ENCODE measurements around the gene SKIDA1. TPM values are rescaled to one million over a fixed set of nuclear protein-coding genes. Genes with fewer than 3 reads are reported as not detected.
"Not testable (repeated sequence)": the region's sequence is repeated elsewhere in the genome, so short reads cannot be mapped to it uniquely, and the experiment has no call there.

Gene SKIDA1
- total RNA-seq, result 10 to 100 TPM in 1 of 2 donors, 1 to 10 TPM in 1; 6.4 to 12.0 TPM
- polyA plus RNA-seq (2013, experiment 1 of 2), result 33.0 TPM
- 33.2 TPM for polyA plus RNA-seq (2013, experiment 2 of 2)
- long read RNA-seq, experiment 1, result 0 reads
- long read RNA-seq, experiment 2, partial matches to known transcripts, result 0 of 1 reads
- long read RNA-seq, experiment 2, other reads (novel, unspliced or antisense), result 1 of 1 reads
- long read RNA-seq, experiment 3, partial matches to known transcripts, result 0 of 2 reads
- long read RNA-seq, experiment 3, other reads (novel, unspliced or antisense), result 2 of 2 reads
- long read RNA-seq, experiment 4, full-length matches to known transcripts, result 1 of 1 reads
- long read RNA-seq, experiment 4, partial matches to known transcripts, result 0 of 1 reads
- long read RNA-seq, experiment 4, other reads (novel, unspliced or antisense), result 0 of 1 reads

- peak within 1 kb of the TSS; percentile 96 for H3K27ac ChIP-seq (ENCODE audit: low read depth, low read length)
- Mint-ChIP-seq H3K4me1 (peaks cover 51% of the 10 kb centered on the region), H3K36me3 (ENCODE audit: low read depth) (no peaks in the 10 kb centered on the region), H3K9me3 (no peaks in the 10 kb centered on the region), H3K4me3 (peak within 1 kb of the TSS; percentile 78), H3K27me3 (ENCODE audit: insufficient read depth) (no peaks in the 10 kb centered on the region), H3K27ac (peak within 1 kb of the TSS; percentile 99)
- H3K9me3 ChIP-seq (ENCODE audit: control insufficient read depth, low read length), result no peaks in the 10 kb centered on the region
- peak; percentile 96 for DNase-seq
- WGBS, 2 experiments (ENCODE audit: insufficient coverage in 1 of 2, insufficient read length in 1 of 2), result 0% methylated on average over 17 to 64 of the region's 64 CpGs
- no peaks in the 10 kb centered on the region for H3K27me3 ChIP-seq (ENCODE audit: control insufficient read depth, insufficient read depth, low read length, poor library complexity, severe bottlenecking)
- peaks cover 31% of the 10 kb centered on the region for H3K4me1 ChIP-seq (ENCODE audit: control insufficient read depth, insufficient read depth, low read length)
- TF ChIP-seq CTCF (conservative IDR thresholded peaks at IDR 0.05), result no peak
- no peaks in the 10 kb centered on the region for H3K36me3 ChIP-seq (ENCODE audit: control insufficient read depth, insufficient read depth, low read length)
- H3K9ac ChIP-seq (ENCODE audit: extremely low read depth, low read length, poor library complexity, severe bottlenecking), result peak within 1 kb of the TSS; percentile 95
- H3K4me3 ChIP-seq (ENCODE audit: low read length), result peak within 1 kb of the TSS; percentile 99
Observed at GRCh38 chr10:21525367-21526187, at the start of gene SKIDA1. SKIDA1 (minus strand) TSS chr10:21525682; CDS start chr10:21517822, 7,860 bp downstream.

DNA sequence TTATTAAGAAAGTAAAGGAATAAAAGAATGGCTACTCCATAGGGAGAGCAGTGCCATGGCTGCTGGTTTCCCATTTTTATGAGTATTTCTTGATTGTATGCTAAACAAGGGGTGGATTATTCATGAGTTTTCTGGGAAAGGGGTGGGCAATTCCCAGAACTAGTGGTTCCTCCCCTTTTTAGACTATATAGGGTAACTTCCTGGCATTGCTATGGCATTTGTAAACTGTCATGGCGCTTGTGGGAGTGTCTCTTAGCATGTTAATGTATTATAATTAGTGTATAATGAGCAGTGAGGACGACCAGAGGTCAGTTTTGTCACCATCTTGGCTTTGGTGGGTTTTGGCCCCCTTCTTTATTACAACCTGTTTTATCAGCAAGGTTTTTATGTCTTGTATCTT lies 49.0 kb upstream of the SKIDA1 start:
- H3K4me3 ChIP-seq (ENCODE audit: low read length); H3K4me1 ChIP-seq (ENCODE audit: control insufficient read depth, insufficient read depth, low read length); H3K9me3 Mint-ChIP-seq; H3K27ac ChIP-seq (ENCODE audit: low read depth, low read length); H3K27me3 Mint-ChIP-seq (ENCODE audit: insufficient read depth); H3K27me3 ChIP-seq (ENCODE audit: control insufficient read depth, insufficient read depth, low read length, poor library complexity, severe bottlenecking); DNase-seq; H3K9ac ChIP-seq (ENCODE audit: extremely low read depth, low read length, poor library complexity, severe bottlenecking); H3K9me3 ChIP-seq (ENCODE audit: control insufficient read depth, low read length); H3K27ac Mint-ChIP-seq; H3K4me3 Mint-ChIP-seq: not testable (repeated sequence)
- peaks cover 17% of the 10 kb centered on the region for H3K4me1 Mint-ChIP-seq
- peaks cover 39% of the 10 kb centered on the region for H3K36me3 Mint-ChIP-seq (ENCODE audit: low read depth)
- H3K36me3 ChIP-seq (ENCODE audit: control insufficient read depth, insufficient read depth, low read length), result peaks cover 55% of the 10 kb centered on the region
- WGBS, 2 experiments (ENCODE audit: insufficient coverage in 1 of 2, insufficient read length in 1 of 2), result 94 to 100% methylated on average over 1 to 2 of the region's 2 CpGs

- no peaks in the 10 kb centered on the region for H3K9me3 ChIP-seq (ENCODE audit: control insufficient read depth, low read length)
- H3K4me1 ChIP-seq (ENCODE audit: control insufficient read depth, insufficient read depth, low read length), result no peaks in the 10 kb centered on the region
- Mint-ChIP-seq H3K36me3 (ENCODE audit: low read depth) (peaks cover 32% of the 10 kb centered on the region), H3K4me1 (peaks cover 18% of the 10 kb centered on the region), H3K9me3 (no peaks in the 10 kb centered on the region), H3K27ac (no peak overlapping the region), H3K27me3 (ENCODE audit: insufficient read depth) (no peaks in the 10 kb centered on the region), H3K4me3 (no peak overlapping the region)
- no peak overlapping the region for H3K9ac ChIP-seq (ENCODE audit: extremely low read depth, low read length, poor library complexity, severe bottlenecking)
- peaks cover 40% of the 10 kb centered on the region for H3K36me3 ChIP-seq (ENCODE audit: control insufficient read depth, insufficient read depth, low read length)
- H3K4me3 ChIP-seq (ENCODE audit: low read length), result no peak overlapping the region
- no peak for DNase-seq
- no peak for TF ChIP-seq CTCF (conservative IDR thresholded peaks at IDR 0.05)
- no peak overlapping the region for H3K27ac ChIP-seq (ENCODE audit: low read depth, low read length)
- 50 to 93% methylated on average over 1 to 3 of the region's 3 CpGs for WGBS, 2 experiments (ENCODE audit: insufficient coverage in 1 of 2, insufficient read length in 1 of 2)
- no peaks in the 10 kb centered on the region for H3K27me3 ChIP-seq (ENCODE audit: control insufficient read depth, insufficient read depth, low read length, poor library complexity, severe bottlenecking)
Observed at GRCh38 chr10:21572578-21572977, 47.1 kb upstream of the SKIDA1 start.
